Neural progenitor cell (in vitro differentiated cells): ENCODE data around the gene ASTN2. TPM values are rescaled to one million over a fixed set of nuclear protein-coding genes. Genes with fewer than 3 reads are reported as not detected.

Experiments used
- DNase-seq: peaks from one replicate; pipeline ENCODE4 v3.0.0-alpha.2; 2016; ENCODE audit warnings: low spot score
- H2AFZ ChIP-seq: fragments of 200-600 bp; sonication (generic); replicated peaks from 2 replicates; pipeline ENCODE4 v1.6.1; 2016; ENCODE audit warnings: antibody characterized with exemption
- H3F3A ChIP-seq: fragments of 200-600 bp; sonication (generic); 2 replicates; pipeline ENCODE4 v1.6.1; 2016; ENCODE audit warnings: antibody characterized with exemption, low read depth
- H3K27ac ChIP-seq: fragments of 200-600 bp; sonication (generic); 2 replicates; pipeline ENCODE4 v1.5.1; 2016; ENCODE audit warnings: mild to moderate bottlenecking
- H3K27me3 ChIP-seq: fragments of 200-600 bp; sonication (generic); 2 replicates; pipeline ENCODE4 v1.6.1; 2016; ENCODE audit warnings: mild to moderate bottlenecking, moderate library complexity
- H3K36me3 ChIP-seq: fragments of 200-600 bp; sonication (generic); 2 replicates; pipeline ENCODE4 v1.5.1; 2016
- H3K4me1 ChIP-seq: fragments of 200-600 bp; sonication (generic); 2 replicates; pipeline ENCODE4 v1.6.1; 2016; ENCODE audit warnings: mixed run types
- H3K4me2 ChIP-seq: fragments of 200-600 bp; sonication (generic); 2 replicates; pipeline ENCODE4 v1.6.1; 2016
- H3K4me3 ChIP-seq: fragments of 200-600 bp; sonication (generic); 2 replicates; pipeline ENCODE4 v1.5.1; 2016
- H3K79me2 ChIP-seq: fragments of 200-600 bp; sonication (generic); 2 replicates; pipeline ENCODE4 v1.6.1; 2016; ENCODE audit warnings: low read depth
- H3K9ac ChIP-seq: fragments of 200-600 bp; sonication (generic); 2 replicates; pipeline ENCODE4 v1.6.1; 2016
- H3K9me3 ChIP-seq: fragments of 200-600 bp; sonication (generic); 2 replicates; pipeline ENCODE4 v1.5.1; 2016; ENCODE audit warnings: low read depth
- H4K20me1 ChIP-seq: fragments of 200-600 bp; sonication (generic); 2 replicates; pipeline ENCODE4 v1.6.1; 2016; ENCODE audit warnings: low read depth
- H3K27ac Mint-ChIP-seq: 3 replicates; pipeline ENCODE4 v1.8.0; 2021; ENCODE audit warnings: mixed read lengths
- H3K27me3 Mint-ChIP-seq: 2 replicates; pipeline ENCODE4 v1.8.0; 2022; ENCODE audit warnings: low read depth, mild to moderate bottlenecking, inconsistent platforms, moderate library complexity, mixed read lengths; ENCODE audit not compliant: insufficient read depth
- H3K36me3 Mint-ChIP-seq: 3 replicates; pipeline ENCODE4 v1.8.0; 2021; ENCODE audit warnings: mixed read lengths
- H3K4me1 Mint-ChIP-seq: 3 replicates; pipeline ENCODE4 v1.8.0; 2021; ENCODE audit warnings: mixed read lengths
- H3K4me3 Mint-ChIP-seq: 3 replicates; pipeline ENCODE4 v1.8.0; 2021; ENCODE audit warnings: mild to moderate bottlenecking, moderate library complexity, mixed read lengths
- H3K9me3 Mint-ChIP-seq: 3 replicates; pipeline ENCODE4 v1.8.0; 2020; ENCODE audit warnings: mixed read lengths
- CTCF ChIP-seq: fragments of 200-600 bp; sonication (generic); IDR thresholded peaks from 2 replicates; pipeline ENCODE4 v1.5.1; 2017; ENCODE audit warnings: antibody characterized with exemption, mild to moderate bottlenecking
- EZH2 ChIP-seq: fragments of 200-600 bp; sonication (generic); IDR thresholded peaks from 2 replicates; pipeline ENCODE4 v1.6.1; 2017; ENCODE audit warnings: antibody characterized with exemption, mild to moderate bottlenecking, moderate library complexity
- EZH2phosphoT487 ChIP-seq: fragments of 200-600 bp; sonication (generic); IDR thresholded peaks from 2 replicates; pipeline ENCODE4 v1.6.1; 2017; ENCODE audit warnings: antibody characterized with exemption
- total RNA-seq: library from RNA; depleted of rRNA; stranded (reverse); fragments of >200 nt; gene quantifications from 2 replicates; pipeline ENCODE4 v1.2.3, GENCODE V29; 2015; ENCODE audit warnings: low replicate concordance

ASTN2 gene
- total RNA-seq, 1 donor from 2014 or later = 8.0 TPM

GRCh38 chr9:117044241-117044640 is 370.6 kb downstream of the ASTN2 start:
- Histone ChIP-seq H2AFZ (no peak overlapping the region), H3K27ac (no peak overlapping the region), H3K4me2 (no peak overlapping the region), H3F3A (no peaks in the 10 kb centered on the region), H3K79me2 (no peaks in the 10 kb centered on the region), H3K4me3 (no peak overlapping the region), H3K4me1 (peaks cover 7% of the 10 kb centered on the region), H3K27me3 (no peaks in the 10 kb centered on the region), H3K9me3 (no peaks in the 10 kb centered on the region), H3K9ac (no peak overlapping the region), H4K20me1 (no peaks in the 10 kb centered on the region), H3K36me3 (no peaks in the 10 kb centered on the region)
- no peaks in the 10 kb centered on the region for H3K36me3 Mint-ChIP-seq
- peak; percentile 84 for DNase-seq
- no peaks in the 10 kb centered on the region for H3K9me3 Mint-ChIP-seq
- no peak overlapping the region for H3K4me3 Mint-ChIP-seq
- TF ChIP-seq EZH2phosphoT487 (no peak), CTCF (no peak), EZH2 (no peak)
- H3K4me1 Mint-ChIP-seq = peaks cover 14% of the 10 kb centered on the region
- no peak overlapping the region for H3K27ac Mint-ChIP-seq
- H3K27me3 Mint-ChIP-seq = no peaks in the 10 kb centered on the region

GRCh38 chr9:117043159-117043558 is 371.7 kb downstream of the ASTN2 start:
- H4K20me1 ChIP-seq = no peaks in the 10 kb centered on the region
- no peak overlapping the region for H3K9ac ChIP-seq
- no peak overlapping the region for H2AFZ ChIP-seq
- peaks cover 14% of the 10 kb centered on the region for H3K4me1 Mint-ChIP-seq
- no peaks in the 10 kb centered on the region for H3F3A ChIP-seq
- no peak overlapping the region for H3K27ac ChIP-seq
- H3K4me2 ChIP-seq = no peak overlapping the region
- no peaks in the 10 kb centered on the region for H3K27me3 ChIP-seq
- H3K36me3 Mint-ChIP-seq = no peaks in the 10 kb centered on the region
- DNase-seq = no peak
- H3K9me3 Mint-ChIP-seq = no peaks in the 10 kb centered on the region
- H3K4me3 Mint-ChIP-seq = no peak overlapping the region
- no peak for TF ChIP-seq EZH2
- TF ChIP-seq CTCF = no peak
- no peak for TF ChIP-seq EZH2phosphoT487
- H3K79me2 ChIP-seq = no peaks in the 10 kb centered on the region
- H3K9me3 ChIP-seq = no peaks in the 10 kb centered on the region
- no peaks in the 10 kb centered on the region for H3K36me3 ChIP-seq
- no peak overlapping the region for H3K4me3 ChIP-seq
- H3K27ac Mint-ChIP-seq = no peak overlapping the region
- peaks cover 7% of the 10 kb centered on the region for H3K4me1 ChIP-seq
- H3K27me3 Mint-ChIP-seq = no peaks in the 10 kb centered on the region

- Histone ChIP-seq H4K20me1 (peaks cover 9% of the 10 kb centered on the region), H3K9me3 (no peaks in the 10 kb centered on the region), H3K4me1 (no peaks in the 10 kb centered on the region), H3K27me3 (no peaks in the 10 kb centered on the region), H3K79me2 (no peaks in the 10 kb centered on the region), H3K36me3 (no peaks in the 10 kb centered on the region), H3K27ac (no peak overlapping the region), H3K9ac (no peak overlapping the region), H3K4me3 (no peak overlapping the region), H3F3A (no peaks in the 10 kb centered on the region), H2AFZ (no peak overlapping the region), H3K4me2 (no peak overlapping the region)
- no peak for DNase-seq
- Mint-ChIP-seq H3K4me1 (no peaks in the 10 kb centered on the region), H3K27ac (no peak overlapping the region), H3K36me3 (no peaks in the 10 kb centered on the region), H3K27me3 (no peaks in the 10 kb centered on the region), H3K4me3 (no peak overlapping the region), H3K9me3 (no peaks in the 10 kb centered on the region)
- TF ChIP-seq EZH2phosphoT487 (no peak), CTCF (no peak), EZH2 (no peak)
Observed at GRCh38 chr9:117035546-117035945, 379.3 kb downstream of the ASTN2 start.

GRCh38 chr9:117034866-117035265 is 380.0 kb downstream of the ASTN2 start:
- no peaks in the 10 kb centered on the region for H3K4me1 ChIP-seq
- no peaks in the 10 kb centered on the region for H3K9me3 ChIP-seq
- Mint-ChIP-seq H3K4me3 (no peak overlapping the region), H3K27me3 (no peaks in the 10 kb centered on the region), H3K27ac (no peak overlapping the region), H3K36me3 (no peaks in the 10 kb centered on the region), H3K4me1 (no peaks in the 10 kb centered on the region), H3K9me3 (no peaks in the 10 kb centered on the region)
- no peak overlapping the region for H2AFZ ChIP-seq
- H3K4me3 ChIP-seq = no peak overlapping the region
- H3K27ac ChIP-seq = no peak overlapping the region
- peaks cover 9% of the 10 kb centered on the region for H4K20me1 ChIP-seq
- H3K27me3 ChIP-seq = no peaks in the 10 kb centered on the region
- H3K36me3 ChIP-seq = no peaks in the 10 kb centered on the region
- H3F3A ChIP-seq = no peaks in the 10 kb centered on the region
- TF ChIP-seq EZH2 (no peak), CTCF (no peak), EZH2phosphoT487 (no peak)
- DNase-seq = peak; percentile 79
- H3K4me2 ChIP-seq = no peak overlapping the region
- no peaks in the 10 kb centered on the region for H3K79me2 ChIP-seq
- H3K9ac ChIP-seq = no peak overlapping the region
